GM20431 (cell line): ENCODE data around the gene TMEM25.
"Not testable (repeated sequence)": the region's sequence is repeated elsewhere in the genome, so short reads cannot be mapped to it uniquely, and the experiment has no call there.

Experiments used
- in situ Hi-C: fragments of 300-500 bp; cut with MseI, MboI; formaldehyde crosslinking; loops from one replicate; pipeline ENCODE4 v1.15.0; 2020; ENCODE audit warnings: low sequenced_read_pairs; ENCODE audit not compliant: unreplicated experiment

The TMEM25 gene

GRCh38 chr11:118531597-118532084 is 649 bp downstream of the TMEM25 start:
- in situ Hi-C loops: no loop called here

GRCh38 chr11:118532091-118532490 is 1.1 kb downstream of the TMEM25 start:
- in situ Hi-C loops: no loop called here

GRCh38 chr11:118532852-118533768 is 2.1 kb downstream of the TMEM25 start:
- in situ Hi-C loops: no loop called here

- in situ Hi-C loops: no loop called here
Observed at GRCh38 chr11:118533769-118534729, 3.1 kb downstream of the TMEM25 start.

- in situ Hi-C loops: no loop called here
Observed at GRCh38 chr11:118535261-118535660, 4.3 kb downstream of the TMEM25 start.

DNA sequence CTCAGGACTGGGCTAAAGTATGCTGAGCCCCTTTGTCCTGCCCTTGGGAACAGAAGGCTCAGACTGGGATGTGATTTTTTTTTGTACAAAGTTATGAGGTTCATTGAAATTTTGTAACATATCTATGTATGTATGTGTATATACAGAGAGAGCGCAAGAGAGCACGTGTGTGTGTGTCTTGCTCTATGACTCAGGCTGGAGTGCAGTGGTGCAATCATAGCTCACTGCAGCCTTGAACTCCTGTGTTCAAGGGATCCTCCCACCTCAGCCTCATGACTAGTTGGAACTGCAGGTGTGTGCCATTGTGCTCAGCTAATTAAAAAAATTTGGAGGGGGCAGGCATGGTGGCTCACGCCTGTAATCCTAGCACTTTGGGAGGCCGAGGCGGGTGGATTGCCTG is 5.7 kb downstream of the TMEM25 start:
- in situ Hi-C loops: no loop called here

DNA sequence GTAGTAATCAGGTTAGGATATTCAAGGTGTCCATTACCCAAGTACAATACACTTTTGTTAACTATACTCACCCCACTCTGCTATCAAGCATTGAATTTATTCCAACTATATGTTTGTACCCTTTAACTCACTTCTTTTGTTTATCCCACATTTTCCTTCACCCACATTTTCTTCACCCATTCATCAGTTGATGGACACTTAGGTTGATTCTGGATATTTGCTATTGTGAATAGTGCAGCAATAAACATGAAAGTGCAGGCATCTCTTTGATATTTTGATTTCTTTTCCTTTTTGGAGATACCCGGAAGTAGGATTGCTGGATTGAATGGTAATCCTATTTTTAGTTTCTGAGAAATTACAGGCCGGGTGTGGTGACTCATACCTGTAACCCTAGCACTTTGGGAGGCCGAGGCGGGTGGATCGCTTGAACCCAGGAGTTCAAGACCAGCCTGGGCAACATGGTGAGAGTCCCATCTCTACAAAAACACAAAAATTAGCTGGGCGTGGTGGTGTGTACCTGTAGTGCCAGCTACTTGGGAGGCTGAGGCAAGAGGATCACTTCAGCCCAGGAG is 6.5 kb downstream of the TMEM25 start:
- in situ Hi-C loops: no loop called here

DNA sequence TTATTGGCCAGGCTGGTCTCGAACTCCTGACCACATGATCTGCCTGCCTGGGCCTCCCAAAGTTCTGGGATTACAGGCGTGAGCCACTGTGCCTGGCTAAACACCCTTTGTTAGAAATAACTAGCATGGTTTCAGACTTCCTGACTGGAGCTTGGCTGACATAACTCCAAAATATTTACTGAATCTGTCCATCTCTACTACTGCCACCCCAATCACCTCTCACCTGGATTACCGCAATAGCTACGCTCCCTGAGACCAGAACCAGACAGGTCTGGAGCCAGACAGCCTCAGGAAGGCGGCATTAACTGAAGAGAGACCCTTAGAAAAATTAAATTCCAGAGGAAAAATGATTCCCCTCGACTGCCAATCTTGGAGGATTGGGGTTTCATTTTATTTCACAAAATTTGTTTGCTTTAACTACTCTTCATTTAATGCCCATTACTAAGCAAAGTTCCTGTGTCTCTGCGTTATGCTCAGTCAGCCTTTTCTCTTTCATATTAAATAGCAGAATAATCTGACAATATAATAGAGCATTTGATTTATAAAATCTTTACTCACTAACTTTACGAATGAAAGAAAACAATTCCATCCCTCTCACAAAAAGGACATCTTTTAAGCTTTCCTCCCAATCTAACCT is 13.1 kb downstream of the TMEM25 start:
- in situ Hi-C loops: no loop called here

GRCh38 chr11:118544647-118545010 is 13.6 kb downstream of the TMEM25 start:
- in situ Hi-C loops: no loop called here

DNA sequence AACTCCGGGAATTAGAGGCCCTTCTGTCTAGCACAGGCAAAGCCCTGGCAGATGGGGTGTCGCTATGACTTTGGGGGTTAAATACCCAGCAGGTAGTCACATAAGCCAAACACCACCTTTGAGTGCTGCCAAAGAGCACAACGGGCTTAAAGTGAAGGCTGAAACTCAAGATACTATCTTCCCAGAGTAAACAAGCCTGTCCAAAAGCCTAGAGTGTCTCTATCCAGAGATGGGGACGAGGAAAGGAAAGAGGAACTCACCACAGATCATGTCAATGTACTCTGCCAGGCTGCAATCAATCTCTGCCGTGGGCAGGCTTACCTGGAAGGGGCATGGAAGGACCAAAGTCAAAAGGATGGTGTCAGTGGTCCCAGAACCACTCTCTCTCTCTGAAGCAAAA is 14.5 kb downstream of the TMEM25 start:
- in situ Hi-C loops: no loop called here

DNA sequence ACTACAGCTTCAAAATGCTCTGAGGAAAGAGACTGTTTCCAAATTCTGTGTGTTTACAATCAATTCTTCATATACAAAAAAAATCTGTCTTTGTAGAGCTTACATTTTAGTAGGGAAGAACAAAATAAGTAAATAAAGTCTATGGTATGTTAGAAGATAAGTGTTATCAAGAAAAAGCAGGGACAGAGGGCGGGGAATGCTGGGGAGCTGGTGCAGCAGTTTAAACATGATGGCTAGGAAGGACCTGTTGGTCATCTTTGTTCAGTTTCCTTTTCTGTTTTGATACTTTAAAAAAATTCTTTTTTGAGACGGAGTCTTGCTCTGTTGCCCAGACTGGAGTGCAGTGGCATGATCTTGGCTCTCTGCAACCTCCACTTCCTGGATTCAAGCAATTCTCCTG is 16.1 kb downstream of the TMEM25 start:
- in situ Hi-C loops: no loop called here

DNA sequence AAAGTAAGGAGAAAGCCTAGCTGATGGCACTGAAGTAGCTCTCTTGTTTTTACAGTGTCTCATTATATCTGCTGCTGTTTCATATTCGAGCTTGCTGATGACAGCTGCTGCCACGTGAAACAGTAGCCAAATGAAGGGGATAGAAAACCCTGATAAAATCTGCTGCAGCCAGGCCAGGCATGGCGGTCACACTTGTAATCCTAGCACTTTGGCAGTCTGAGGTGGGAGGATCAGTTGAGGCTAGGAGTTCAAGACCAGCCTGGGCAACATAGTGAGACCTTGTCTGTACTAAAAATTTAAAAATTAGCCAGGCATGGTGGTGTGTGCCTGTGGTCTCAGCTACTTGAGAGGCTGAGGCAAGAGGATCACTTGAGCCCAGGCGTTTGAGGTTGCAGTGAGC is 21.3 kb downstream of the TMEM25 start:
- in situ Hi-C loops: no loop called here

- in situ Hi-C loops: no loop called here
Observed at GRCh38 chr11:118560806-118561205, 29.8 kb downstream of the TMEM25 start.

GRCh38 chr11:118565051-118565450 is 34.1 kb downstream of the TMEM25 start:
- in situ Hi-C loops: no loop called here

DNA sequence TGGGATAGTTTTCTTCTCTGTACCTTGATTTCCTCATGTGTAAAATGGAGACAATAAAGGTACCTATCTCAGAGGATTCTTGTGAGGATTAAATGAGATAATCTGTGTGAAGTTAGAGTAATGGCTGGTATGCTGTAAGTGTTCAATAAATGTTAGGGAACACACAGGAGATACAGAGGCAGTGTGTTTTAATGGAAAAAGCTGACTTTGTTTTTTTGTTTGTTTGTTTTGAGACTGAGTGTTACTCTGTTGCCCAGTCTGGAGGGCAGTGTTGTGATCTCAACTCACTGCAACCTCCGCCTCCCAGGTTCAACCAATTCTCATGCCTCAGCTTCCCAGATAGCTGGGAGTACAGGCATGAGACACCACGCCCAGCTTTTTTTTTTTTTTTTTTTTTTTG is 38.7 kb downstream of the TMEM25 start:
- in situ Hi-C loops: no loop called here

- in situ Hi-C loops: no loop called here
Observed at GRCh38 chr11:118570787-118571186, 39.8 kb downstream of the TMEM25 start.

GRCh38 chr11:118571701-118572060 is 40.7 kb downstream of the TMEM25 start:
- in situ Hi-C loops: not testable (repeated sequence)

GRCh38 chr11:118572061-118572980 is 41.3 kb downstream of the TMEM25 start, which contains the start of gene ARCN1:
Gene ARCN1, plus strand, starts transcription at chr11:118572409. Its CDS starts 139 bp downstream, at chr11:118572548.
- in situ Hi-C loops: no loop called here

DNA sequence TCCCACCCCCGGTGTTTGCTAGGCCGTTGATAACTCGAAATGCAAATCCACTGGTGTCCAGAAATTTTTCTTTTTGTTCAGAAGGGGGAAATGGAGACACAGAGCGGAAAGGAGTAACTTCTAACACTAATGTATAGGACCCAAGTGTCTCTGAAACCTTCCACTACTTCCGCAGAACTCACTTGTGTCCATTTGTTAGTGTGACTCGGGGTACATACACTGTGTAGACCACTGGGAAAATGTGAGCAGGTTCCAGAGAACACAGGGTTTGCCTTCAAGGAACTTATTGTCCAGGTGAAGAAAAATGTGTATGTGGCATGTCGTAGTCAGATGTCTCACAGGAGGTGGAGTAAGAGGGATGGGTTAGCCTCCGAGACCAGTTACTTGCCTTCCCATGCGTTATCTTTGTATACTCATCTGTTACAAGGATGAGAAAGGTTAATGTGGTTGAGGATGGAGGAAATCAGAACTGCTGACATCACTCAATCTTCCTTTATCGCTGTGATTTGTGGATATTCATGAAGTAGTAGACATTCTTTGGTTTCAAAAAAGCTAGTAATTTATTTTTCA is 42.1 kb downstream of the TMEM25 start:
- in situ Hi-C loops: no loop called here
